GM18867 (cell line): Measurements from ENCODE around the gene CES2.
A peak's percentile ranks its signal among the peaks of the same experiment; 100 is the strongest.

Experiments
- ATAC-seq: cut with Tn5 transposase; IDR thresholded peaks from one replicate; pipeline ENCODE4 v1.9.1; 2021; ENCODE audit warnings: mild to moderate bottlenecking, moderate library complexity; ENCODE audit not compliant: unreplicated experiment

The CES2 gene

DNA sequence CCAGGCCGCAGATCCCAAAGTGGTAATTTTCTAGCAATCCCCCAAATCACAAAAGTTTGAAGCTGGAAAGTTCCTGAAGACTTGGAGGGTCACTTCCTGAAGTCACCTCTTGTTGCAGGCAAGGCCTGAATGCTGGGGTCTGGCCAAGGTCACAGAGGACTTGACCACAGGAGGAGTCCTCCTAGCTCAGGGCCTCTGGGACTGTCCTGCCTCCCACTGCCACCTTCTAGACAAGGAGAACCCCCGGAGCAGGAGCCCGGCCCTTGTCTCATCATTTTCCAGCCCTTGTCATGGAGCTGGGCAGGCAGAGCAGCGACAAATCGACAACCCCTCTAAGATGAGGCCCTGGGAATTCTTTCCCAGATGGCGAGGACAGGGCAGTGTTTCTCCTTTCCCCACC is 17.0 kb upstream of the CES2 start:
- no peak for ATAC-seq

DNA sequence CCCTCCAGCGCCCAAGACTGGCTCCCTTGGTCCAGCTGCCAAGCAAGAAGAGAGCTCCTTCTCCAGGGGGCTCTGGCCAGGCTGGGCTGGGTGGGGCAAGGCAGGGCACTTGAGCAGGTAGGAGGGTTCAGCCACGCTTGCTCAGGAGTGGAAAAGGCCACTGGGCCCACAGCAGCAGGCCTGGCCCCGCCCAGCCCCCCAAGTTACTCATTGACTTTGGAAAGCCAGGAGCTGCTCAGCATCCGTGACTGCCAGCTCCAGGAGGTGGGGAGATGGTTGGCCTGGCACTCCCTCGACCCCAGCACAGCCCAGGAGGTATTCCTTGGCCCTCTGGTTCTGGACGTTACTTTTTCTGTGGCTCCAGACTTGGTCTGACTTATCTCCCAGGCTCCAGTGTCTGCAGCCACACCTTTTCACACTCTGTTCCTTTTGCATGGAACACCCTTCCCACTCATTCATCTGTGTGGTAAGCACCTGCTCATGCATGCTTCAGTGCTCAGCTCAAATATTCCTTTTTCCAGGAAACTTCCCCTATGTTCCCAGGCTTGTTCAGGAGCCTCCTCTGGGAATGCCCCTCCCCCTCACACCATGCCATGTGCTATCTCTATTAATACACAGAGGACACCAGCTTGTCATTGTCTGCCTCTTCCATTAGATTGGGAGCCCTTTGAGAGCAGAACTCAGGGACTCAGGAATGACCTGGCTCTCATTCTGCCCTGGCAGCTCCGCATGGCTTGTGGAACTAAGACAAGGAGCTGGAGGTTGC is 16.3 kb upstream of the CES2 start, which contains the start of gene CDH16:
Gene CDH16 (minus strand): TSS at position 83 of the 766 bp plus-strand sequence. CDS start 820 bp downstream, outside the sequence.
- ATAC-seq: no peak

DNA sequence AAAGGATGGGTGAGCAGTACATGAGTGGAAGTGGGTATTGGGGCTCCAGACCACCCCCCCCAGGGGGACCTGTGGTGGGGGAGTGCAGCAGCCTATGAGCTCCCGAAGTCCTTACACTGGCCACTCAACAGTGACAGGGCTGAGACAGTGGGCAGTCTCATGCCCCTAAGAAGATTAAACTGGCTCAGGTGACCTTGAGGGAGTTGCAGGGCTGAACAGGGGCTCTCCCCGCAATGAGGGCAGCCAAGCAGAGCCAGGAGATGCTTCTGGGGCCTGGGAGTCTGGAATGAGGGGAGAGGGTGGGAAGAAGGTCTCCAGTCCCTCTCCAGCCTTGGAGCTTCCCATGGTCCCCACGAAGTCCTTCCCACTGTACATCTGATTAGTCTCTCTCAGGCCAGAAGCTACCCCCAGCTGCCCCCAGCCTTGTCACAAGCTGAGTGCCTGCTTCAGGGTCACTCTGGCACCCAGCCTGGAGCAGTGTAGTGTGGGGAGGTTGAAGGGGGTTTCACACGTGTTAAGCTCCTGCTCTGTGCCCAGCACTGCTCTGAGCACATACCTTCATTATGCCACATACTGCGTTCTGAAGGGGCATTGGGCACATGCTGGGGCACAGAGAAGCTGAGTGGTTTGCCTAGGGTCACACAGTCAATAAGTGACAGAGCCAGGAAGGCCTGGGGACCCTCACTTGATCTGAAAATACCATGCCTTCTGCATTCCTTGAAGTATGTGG is 15.6 kb upstream of the CES2 start:
- no peak for ATAC-seq

DNA sequence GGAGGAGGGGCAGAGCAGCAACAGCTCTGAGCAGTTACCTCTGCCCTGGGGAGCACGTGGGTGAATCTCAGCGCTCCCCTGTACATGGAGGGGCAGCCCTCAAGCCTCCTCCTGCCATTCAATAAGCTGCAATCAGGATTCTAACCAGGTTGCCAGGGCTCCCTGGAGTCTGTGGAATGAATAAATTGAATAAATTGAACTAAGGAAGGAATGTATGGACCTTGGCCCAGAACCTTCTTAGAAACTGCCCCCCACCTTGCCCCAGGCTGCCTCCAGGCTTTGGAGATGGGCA is 15.1 kb upstream of the CES2 start:
- no peak for ATAC-seq

DNA sequence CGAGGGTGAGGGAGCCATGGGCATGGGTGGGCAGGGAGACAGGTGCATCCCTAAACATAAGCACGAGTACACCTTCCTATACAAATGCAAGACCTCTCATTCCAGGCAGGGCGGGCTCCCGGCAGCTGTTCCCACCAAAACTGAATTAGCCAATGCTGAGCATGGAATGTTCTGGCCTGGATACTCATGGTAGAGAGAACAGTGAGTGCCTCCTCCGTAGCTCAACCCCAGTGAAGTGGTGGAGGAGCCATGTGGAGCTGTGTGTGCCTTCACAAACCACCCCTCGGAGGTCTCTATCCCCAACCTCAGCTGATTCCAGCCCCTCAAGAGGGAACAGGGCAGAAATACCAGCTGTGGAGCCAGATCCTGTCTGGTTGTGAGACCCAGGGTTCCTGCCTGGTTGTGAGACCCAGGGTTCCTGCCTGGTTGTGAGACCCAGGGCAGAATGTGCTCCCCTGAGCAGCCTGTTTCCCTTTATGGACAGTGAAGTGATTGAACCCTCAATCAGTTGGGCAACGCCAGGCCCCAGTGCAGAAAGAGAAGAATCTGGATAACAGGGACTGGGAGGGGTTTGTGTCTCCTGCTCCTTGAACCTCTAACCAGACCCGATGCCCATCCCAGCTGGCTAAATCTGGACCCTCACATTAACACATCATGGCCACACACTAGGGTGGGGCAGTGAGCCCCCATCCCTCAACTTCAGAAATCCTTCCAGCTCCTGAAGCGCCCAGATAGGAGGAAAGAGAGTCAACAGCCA is 14.2 kb upstream of the CES2 start:
- no peak for ATAC-seq

DNA sequence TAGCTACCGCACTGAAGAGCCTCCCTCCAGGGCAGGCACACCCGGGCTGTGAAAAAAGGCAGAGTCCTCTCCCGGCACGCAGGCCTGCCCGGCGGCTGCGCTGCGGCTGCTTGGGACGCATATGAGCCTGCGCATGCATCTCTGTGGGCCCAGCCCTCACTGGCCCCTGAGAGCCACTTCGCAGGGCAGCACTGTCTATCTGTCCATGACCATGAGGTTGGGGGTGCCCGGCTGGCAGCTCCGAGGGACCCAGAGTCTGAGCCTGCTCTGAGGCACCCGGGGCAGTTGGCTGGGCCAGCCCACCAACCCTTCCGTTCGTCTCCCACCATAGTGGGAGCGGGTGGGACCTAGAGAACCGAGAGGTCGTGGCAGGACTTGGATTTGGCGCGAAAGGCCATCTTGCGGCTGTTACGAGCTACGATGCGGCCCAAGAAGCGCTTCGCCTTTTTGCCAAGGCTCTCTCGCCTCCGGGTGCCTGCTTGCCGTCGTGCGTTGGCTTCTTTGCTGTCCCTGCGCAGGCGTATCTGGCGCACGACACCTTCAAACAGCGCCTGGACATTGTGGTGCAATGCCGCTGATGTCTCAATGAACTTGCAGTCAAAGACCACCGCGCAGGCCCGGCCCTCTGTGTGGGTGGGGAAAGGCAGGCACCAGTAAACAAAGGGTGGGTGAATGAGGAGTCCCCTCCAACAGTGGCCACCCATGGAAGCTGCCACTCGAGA is 13.4 kb upstream of the CES2 start:
- no peak for ATAC-seq

DNA sequence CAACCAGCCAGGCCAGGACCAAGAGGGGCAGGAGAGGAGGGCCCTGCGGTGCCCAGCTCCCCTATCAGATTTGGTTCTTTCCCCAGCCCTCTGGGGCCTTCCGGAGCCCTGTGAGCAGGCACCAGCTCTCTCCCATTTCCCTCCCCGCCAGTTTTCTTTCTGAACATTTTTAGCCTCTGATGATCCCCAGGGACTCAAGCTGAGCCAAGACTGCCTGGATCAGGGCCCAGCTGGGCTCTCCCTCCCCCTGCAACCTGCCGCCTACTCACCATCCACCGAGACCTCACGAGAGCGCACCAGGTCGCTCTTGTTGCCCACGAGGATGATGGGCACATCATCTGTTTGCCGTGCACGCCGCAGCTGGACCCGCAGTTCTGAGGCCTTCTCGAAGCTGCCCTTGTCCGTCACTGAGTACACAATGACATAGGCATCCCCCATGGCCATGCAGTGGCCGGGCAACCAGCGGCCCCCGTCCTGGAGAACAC is 12.0 kb upstream of the CES2 start:
- no peak for ATAC-seq

DNA sequence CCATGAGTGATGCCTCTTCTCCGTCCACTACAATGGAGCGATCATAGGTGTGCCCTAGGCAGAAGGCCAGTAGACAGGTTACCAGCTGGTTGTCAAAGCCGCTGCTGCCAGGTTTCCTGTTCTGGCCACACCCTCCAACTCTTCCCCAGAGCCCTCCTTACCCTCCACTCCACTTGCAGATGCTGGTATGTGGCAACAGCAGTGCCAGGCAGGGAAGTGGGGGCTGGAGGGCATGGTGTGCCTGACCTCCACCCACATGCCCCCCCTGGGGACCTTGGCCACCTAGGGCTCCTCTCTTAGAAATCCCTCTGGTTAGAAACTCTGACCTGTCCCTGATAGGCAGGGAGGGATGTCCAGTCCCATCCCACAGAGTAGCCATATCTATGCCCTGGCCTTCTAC is 11.4 kb upstream of the CES2 start:
- ATAC-seq: no peak

DNA sequence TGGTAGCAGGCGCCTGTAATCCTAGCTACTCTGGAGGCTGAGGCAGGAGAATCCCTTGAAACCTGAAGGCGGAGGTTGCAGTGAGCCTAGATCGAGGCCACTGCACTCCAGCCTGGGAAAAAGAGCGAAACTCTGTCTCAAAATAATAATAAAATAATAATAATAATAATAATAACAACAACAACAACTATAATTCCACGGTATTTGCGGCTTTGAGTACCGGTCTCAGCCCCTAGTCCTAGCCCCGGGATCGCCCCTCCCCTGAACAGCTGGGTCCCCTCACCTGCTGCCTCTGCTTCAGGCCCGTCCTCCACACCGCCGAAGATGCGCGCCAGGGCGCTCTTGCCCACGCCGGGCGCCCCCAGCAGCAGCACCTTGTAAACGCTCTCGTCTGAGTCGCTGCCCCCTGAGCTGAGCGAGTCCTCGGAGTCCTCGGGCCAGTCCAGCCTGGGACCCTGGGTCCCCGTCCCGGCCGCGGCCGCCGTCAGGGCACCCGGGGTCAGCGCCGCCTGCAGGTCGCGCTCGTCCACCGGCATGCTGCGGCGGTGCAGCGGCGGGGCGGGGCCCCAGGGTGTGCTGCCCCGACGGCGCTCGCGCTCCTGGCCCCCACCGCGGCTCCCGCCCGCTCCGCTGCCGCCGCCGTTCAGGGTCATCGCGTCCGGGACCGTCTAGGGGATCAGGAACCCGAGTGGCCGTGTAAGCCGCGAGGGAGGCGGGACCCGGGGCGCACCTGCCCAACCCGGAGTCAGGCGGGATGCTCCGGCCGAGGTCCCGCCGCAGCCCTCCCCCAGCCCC is 10.6 kb upstream of the CES2 start:
- ATAC-seq: peak; percentile 44

DNA sequence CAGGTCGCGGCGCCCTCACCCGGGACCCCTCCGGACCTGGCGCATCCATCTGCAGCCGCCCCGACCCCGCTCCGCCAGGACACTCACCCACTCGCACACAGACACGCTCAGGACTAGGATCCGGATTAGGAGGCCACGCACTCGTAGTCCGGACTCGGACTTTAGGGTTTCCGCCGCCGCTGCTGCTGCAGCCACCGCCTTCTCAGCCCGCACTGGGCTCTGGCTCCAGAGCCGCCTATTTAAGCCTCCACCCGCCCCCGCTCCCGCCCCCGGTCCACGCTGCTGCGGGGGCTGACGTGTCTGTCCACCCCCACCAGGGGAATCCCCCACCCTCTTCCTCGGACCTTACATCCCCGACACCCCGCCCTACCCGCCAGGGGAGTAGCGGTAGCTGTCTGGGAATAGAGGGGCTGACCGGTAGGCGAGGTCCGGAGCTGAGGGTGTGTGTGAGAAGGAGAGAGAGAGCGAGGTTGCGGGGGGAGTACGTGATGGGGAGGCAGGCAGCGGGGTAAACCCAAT is 9.9 kb upstream of the CES2 start, which contains the start of gene RRAD:
Gene RRAD (minus strand): TSS at position 214 of the 519 bp plus-strand sequence. CDS start 356 bp downstream, outside the sequence.
- peak; percentile 29 for ATAC-seq

DNA sequence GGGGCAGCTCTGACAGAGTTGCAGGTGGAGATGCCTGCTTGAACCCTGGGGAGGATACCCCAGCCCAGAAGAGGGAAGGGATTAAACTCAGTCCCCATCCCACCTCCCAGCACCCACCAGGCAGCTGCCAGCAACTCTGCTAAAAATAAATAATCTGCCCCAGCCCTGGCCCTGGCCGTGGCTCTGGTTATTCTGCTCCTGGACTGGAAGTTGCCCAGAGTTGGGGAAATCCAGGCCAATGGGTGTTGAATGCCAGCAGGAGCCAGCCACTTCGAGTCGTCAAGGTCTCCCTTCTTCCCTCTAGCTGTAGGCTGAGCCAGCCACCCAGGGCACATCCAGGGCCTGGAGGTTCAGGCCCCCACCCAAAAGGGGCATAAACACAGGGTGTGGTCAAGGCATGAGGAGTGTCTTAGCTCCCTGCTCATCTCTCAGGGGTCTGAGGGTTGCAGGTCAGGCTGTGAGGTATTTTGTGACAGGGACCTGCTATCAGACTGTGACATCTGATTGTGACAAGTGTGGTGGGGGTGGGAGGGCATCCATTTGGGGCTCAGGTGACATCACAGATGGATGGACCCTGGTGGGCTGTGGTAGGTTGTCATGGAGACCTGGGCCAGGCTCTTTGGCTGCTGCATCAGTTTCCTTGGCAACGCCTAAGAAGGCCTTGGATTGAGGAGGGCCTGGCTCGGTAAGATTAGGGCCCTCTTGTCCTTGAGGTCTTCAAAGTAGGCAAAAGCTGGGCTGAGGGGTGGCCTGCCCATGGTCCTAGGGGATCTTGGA is 9.0 kb upstream of the CES2 start:
- no peak for ATAC-seq

DNA sequence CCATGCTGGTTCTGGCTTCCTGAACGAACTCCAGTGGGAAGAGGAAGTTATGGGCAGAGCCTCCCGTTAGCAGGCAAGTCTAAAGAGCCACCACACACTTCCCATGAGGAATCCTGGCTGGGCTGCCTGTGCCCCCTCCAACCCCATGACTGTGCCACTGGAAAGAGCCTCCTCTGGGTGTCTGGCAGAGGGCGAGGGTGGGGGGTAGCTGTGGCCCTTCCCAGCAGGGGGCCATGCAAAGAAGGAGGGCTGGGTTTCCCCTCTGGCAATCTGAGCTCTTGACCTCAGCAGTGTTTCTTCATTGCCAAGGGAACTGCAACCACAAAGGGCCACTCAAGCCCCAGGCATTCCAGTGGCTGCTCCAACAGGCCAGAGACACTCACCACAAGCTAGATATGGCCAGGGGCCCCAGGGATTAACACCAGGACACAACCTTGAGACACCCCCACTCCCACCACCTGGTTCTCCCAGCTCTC is 8.3 kb upstream of the CES2 start:
- ATAC-seq: no peak

DNA sequence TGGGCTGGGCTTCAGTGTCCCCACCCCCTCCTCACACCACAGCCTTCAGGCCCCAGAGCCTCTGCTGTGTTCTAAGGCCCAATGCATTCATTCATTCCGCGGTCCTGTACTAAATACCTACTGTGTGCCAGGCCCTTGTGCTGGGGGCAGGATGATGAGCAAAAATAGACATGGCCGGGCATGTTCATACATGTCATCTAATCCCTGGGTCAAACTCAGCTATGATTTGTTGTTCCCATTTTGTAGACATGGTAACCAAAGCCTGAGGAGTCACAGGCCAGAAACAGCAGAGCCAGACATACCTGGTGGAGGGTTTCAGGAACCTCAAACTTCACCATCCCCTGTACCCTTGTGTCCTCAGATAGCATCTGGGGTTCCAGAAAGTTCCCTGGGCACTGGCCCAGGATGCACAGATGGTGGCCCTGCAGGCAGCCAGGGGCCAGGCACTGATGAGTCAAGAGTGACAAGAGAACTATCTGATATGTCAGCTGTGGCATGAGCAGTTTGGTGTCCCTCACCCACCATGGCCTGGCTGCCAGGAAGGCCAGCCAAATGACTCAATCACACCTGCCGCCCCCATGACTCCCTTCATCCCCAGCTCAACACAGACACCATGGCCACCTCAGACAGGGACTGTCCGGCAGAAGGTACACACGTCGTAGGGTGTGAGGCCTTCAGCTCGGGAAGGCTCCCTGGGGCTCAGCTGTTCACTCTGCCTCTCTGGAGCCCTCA is 7.2 kb upstream of the CES2 start:
- no peak for ATAC-seq

DNA sequence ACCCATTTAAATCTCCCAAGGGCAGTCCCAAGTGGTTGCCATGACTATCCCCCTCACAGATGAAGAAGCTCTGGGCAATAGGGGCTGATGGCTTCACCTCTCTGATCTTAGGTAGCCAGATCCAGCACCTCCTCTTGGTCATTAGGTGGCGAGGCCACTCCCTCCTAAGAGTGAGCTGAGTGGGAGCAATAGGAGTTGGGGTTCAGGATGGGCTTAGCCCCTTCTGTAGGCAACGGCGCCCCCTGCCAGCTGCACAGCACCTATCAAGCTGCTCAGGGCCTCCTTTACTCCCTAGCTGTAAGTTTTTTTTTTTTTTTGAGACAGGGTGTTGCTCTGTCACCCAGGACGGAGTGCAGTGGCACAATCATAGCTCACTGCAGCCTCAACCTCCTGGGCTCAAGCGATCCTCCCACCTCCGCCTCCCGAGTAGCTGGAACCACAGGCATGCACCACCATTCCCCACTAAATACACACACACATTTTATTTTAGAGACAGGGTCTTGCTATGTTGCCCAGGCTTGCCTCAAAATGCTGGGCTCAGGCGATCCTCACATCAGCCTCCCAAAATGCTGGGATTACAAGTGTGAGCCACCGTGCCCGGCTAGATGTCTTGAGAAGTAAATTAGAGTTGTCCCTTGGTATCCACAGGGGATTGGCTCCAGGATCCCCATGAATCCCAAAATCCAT is 6.5 kb upstream of the CES2 start:
- ATAC-seq: no peak

DNA sequence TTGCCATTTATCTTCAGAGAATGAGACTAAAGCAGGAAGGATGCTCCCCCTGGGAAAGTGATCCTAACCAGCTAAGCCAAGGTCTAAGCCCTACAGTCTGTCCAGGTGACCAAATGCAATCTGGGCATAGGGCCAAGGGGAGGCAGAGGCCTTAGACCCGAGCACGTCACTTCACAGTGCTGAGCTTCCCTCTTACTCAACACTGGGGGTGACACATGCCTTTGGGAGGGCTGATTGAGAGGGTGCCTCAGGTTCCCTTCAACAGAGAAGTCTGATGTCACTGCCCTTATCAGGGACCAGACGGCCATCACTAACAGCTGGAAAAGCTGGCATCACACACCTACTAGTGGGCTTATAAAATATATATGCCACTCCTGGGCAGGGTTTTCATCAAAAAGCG is 5.1 kb upstream of the CES2 start:
- ATAC-seq: no peak

DNA sequence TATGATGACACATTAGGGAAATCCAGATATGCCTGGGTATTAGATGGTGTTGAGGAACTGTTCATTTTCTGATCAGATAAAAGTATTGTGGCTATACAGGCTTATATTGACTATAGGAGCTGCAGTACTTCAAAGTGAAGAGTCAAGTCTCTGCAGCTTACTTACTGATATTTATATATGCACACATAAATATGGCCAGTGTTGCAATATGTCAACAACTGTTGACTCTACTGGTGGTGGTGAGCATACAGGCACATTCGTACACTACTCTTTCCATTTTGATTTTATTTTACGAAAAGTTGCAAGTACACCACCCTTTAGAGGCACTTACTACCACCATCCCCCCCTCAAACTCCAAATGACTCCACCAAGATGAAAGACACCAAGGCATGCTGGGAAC is 3.7 kb upstream of the CES2 start:
- ATAC-seq: no peak

DNA sequence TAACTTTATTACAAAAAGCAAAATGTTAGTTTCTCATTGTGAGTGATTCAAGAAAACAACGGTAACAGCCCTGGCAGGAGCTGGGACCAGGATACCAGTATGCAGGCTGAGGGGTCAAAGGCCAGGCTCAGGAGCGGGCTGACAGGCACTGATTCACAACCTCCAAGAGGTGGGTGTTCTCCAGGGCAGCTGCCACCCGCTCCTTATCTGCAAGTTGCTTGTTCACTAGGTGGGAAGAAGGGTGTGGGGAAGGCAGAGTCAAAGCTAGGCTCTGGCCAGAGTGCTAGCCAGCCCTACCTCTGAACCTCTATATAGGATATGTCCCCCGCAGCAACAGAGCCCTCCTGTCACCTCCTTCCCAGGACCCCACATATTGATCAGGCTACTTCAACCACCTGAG is 3.2 kb upstream of the CES2 start:
- ATAC-seq: no peak

DNA sequence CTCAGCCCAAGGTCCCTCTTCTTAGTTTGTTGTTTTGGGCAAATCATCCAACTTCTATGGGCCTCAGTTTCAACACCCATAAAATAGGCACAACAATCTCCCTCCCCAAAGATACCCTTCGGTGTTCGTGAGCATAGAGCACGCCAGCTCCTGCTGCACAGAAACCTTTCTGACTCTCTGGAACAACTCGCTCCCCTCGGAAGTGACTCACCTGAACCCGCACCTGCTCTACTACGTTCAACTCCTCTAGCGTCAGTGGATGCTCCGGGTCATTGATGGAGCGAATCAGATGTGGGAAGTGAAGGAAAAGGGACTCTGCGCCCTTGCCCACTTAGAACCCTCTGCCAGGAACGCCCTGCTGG is 1.6 kb upstream of the CES2 start:
- ATAC-seq: no peak
